GM13976 (cell line): ENCODE measurements around the gene CHSY1.

Source experiments
- DNase-seq: peaks from one replicate; pipeline ENCODE4 v3.0.0; 2012; ENCODE audit warnings: low spot score
- in situ Hi-C: fragments of 300-500 bp; cut with MboI; formaldehyde crosslinking; loops from one replicate; pipeline ENCODE4 v1.12.0; 2022; ENCODE audit warnings: low sequenced_read_pairs, mixed read lengths, inconsistent platforms; ENCODE audit not compliant: unreplicated experiment
- TF ChIP-seq, protein P1 (sequence below): IDR thresholded peaks from 2 replicates; pipeline ENCODE4 v1.5.1; 2012; ENCODE audit warnings: borderline replicate concordance, mild to moderate bottlenecking; ENCODE audit not compliant: insufficient read depth; ENCODE audit errors: extremely low read depth, missing control alignments, control extremely low read depth

CHSY1 gene

GRCh38 chr15:101239724-101240136 lies 12.1 kb downstream of the CHSY1 start:
- DNase-seq: no peak
- TF ChIP-seq, protein P1, sequence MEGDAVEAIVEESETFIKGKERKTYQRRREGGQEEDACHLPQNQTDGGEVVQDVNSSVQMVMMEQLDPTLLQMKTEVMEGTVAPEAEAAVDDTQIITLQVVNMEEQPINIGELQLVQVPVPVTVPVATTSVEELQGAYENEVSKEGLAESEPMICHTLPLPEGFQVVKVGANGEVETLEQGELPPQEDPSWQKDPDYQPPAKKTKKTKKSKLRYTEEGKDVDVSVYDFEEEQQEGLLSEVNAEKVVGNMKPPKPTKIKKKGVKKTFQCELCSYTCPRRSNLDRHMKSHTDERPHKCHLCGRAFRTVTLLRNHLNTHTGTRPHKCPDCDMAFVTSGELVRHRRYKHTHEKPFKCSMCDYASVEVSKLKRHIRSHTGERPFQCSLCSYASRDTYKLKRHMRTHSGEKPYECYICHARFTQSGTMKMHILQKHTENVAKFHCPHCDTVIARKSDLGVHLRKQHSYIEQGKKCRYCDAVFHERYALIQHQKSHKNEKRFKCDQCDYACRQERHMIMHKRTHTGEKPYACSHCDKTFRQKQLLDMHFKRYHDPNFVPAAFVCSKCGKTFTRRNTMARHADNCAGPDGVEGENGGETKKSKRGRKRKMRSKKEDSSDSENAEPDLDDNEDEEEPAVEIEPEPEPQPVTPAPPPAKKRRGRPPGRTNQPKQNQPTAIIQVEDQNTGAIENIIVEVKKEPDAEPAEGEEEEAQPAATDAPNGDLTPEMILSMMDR: no peak
- in situ Hi-C loops: no loop called here

- in situ Hi-C loops: no loop called here
Observed at GRCh38 chr15:101237251-101237650, 14.6 kb downstream of the CHSY1 start.

GRCh38 chr15:101233651-101234280 lies 18.1 kb downstream of the CHSY1 start:
- TF ChIP-seq, protein P1: no peak
- in situ Hi-C loops: no loop called here
- no peak for DNase-seq

More at GRCh38 chr15:101237251-101237650, 14.6 kb downstream of the CHSY1 start:
- TF ChIP-seq, protein P1: no peak
- DNase-seq: no peak

GRCh38 chr15:101232677-101233076 lies 19.2 kb downstream of the CHSY1 start:
- no peak for DNase-seq
- TF ChIP-seq, protein P1: no peak
- in situ Hi-C loops: no loop called here

DNA sequence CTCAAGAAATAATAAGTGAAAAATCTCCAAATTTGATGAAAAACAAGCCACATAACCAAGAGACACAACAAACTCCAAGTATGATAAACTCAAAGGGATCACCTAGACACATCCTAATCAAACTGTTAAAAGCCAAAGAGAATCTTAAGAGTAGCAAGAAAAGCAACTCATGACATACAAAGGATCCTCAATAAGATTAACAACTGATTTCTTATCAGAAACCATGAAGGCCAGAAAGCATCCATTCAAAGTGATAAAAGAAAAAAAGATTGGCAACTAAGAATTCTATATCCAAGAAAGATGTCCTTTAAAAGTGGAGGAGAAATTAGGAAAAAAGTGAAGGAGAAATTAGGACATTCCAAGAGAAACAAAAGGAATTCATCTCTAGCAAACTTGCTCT lies 23.5 kb downstream of the CHSY1 start:
- DNase-seq: no peak
- in situ Hi-C loops: no loop called here
- TF ChIP-seq, protein P1: no peak

GRCh38 chr15:101225658-101226057 lies 26.2 kb downstream of the CHSY1 start:
- no peak for DNase-seq
- TF ChIP-seq, protein P1: no peak
- in situ Hi-C loops: no loop called here
